ENCODE measurements around the gene CD200R1L. TPM values are rescaled to one million over a fixed set of nuclear protein-coding genes. Genes with fewer than 3 reads are reported as not detected.
A peak's percentile ranks its signal among the peaks of the same experiment; 100 is the strongest.

Gene CD200R1L
- total and polyA plus RNA-seq, 2 of the 4 experiments (the other 2 are of a cell fraction) = not detected

- ATAC-seq (ENCODE audit: low read depth) = no peak
Observed at GRCh38 chr3:112779558-112780480, 66.8 kb downstream of the CD200R1L start.

More at GRCh38 chr3:112779558-112780480, 66.8 kb downstream of the CD200R1L start:
- no peak for DNase-seq
- no peak overlapping the region for H3K9ac ChIP-seq (ENCODE audit: low read depth, low read length)
- intact Hi-C loops (cut with micrococcal nuclease) (no loop called here), in situ Hi-C loops (cut with MboI; ENCODE audit: low sequenced_read_pairs) (no loop called here), dilution Hi-C loops (cut with HindIII; ENCODE audit: low sequenced_read_pairs, unreplicated experiment) (no loop called here)
- H3K4me2 ChIP-seq (ENCODE audit: low read depth, low read length) = no peak overlapping the region
- no peaks in the 10 kb centered on the region for H3K27me3 ChIP-seq (ENCODE audit: control insufficient read depth, insufficient read depth, low read length)
- WGBS, 2 experiments (ENCODE audit: extremely low coverage in 2 of 2, insufficient read length in 1 of 2) = no CpG with 5 or more reads among the region's 3 CpGs
- ChIA-PET CTCF (interaction anchor here (0.7 kb wide), 1 partner anchor 200 kb away, joined by 3 read pairs; no protein-coding TSS in a partner anchor), POLR2A (ENCODE audit: unreplicated experiment) (no interaction called here)
- H2AFZ ChIP-seq (replicated peaks; ENCODE audit: low read length, poor library complexity) = no peak overlapping the region
- H3K79me1 ChIP-seq (ENCODE audit: low read depth in 1 of 2, low read length in 2 of 2) = no peaks in the 10 kb centered on the region
- H4K91ac ChIP-seq (ENCODE audit: insufficient read depth, low read depth, low read length) = no peak overlapping the region
- H3K14ac ChIP-seq (replicated peaks; ENCODE audit: low read depth, low read length) = 0 out of 2 replicates have a peak overlapping the region, but pooled peaks have one; percentile 30
- H4K20me1 ChIP-seq (ENCODE audit: insufficient read depth, low read length) = no peaks in the 10 kb centered on the region
- peak overlapping the region; percentile 59; the same call in 1 of the 2 replicates for H3K4ac ChIP-seq (ENCODE audit: low read depth, low read length)
- peak overlapping the region; percentile 60; the same call in 1 of the 2 replicates for H2BK120ac ChIP-seq (ENCODE audit: low read depth, low read length)
- peaks cover 33% of the 10 kb centered on the region for H3K4me1 ChIP-seq (ENCODE audit: control insufficient read depth, insufficient read depth, low read length)
- peaks cover 16% of the 10 kb centered on the region for H3K9me1 ChIP-seq (ENCODE audit: insufficient read depth, low read length)
- H3K18ac ChIP-seq (ENCODE audit: low read depth, low read length) = peak overlapping the region; percentile 92; the same call in 1 of the 2 replicates
- BruUV-seq (replicated peaks) = no TSS peak
- no peaks in the 10 kb centered on the region for H3K36me3 ChIP-seq (ENCODE audit: control insufficient read depth, insufficient read depth, low read length)
- H4K8ac ChIP-seq (ENCODE audit: low read depth in 2 of 2, low read length in 2 of 2) = peak overlapping the region in 1 of 2 experiments; percentile 50; a peak in 1 of 4 replicates
- no peak overlapping the region for H2AK9ac ChIP-seq (replicated peaks; ENCODE audit: low read depth, low read length, poor library complexity)
- no peak overlapping the region for H3K56ac ChIP-seq (ENCODE audit: extremely low read depth, insufficient read depth, low read length)
- H4K5ac ChIP-seq (ENCODE audit: low read depth, low read length) = peak overlapping the region; percentile 80; the same call in 1 of the 2 replicates
- H3K27ac ChIP-seq (ENCODE audit: insufficient read depth, low read length) = no peak overlapping the region
- TF ChIP-seq MAFK (IDR thresholded peaks at IDR 0.05; ENCODE audit: low read depth, low read length) (peak; percentile 53; the same call in 1 of the 2 replicates), MAZ (IDR thresholded peaks at IDR 0.05; ENCODE audit: borderline replicate concordance, low read depth, low read length) (no peak)
- no peaks in the 10 kb centered on the region for H3K9me3 ChIP-seq (ENCODE audit: control insufficient read depth, insufficient read depth, low read length)
- H3K4me3 ChIP-seq (ENCODE audit: insufficient read depth, low read depth, low read length) = no peak overlapping the region
- 0 out of 2 replicates have a peak overlapping the region, but pooled peaks have one; percentile 17 for H3K23ac ChIP-seq (ENCODE audit: low read depth, low read length)
- peak overlapping the region; percentile 66; the same call in 2 of the 3 replicates for H2BK15ac ChIP-seq (ENCODE audit: low read depth, low read length)
- no peak overlapping the region for H2AK5ac ChIP-seq (ENCODE audit: low read depth, low read length)
- peak overlapping the region; percentile 20 for H2BK20ac ChIP-seq (ENCODE audit: low read depth, low read length)
- peak overlapping the region; percentile 41 for H2BK5ac ChIP-seq (ENCODE audit: low read depth, low read length, poor library complexity, severe bottlenecking)
